K562 (cell line): Measurements from ENCODE around the gene MMAB. TPM values are rescaled to one million over a fixed set of nuclear protein-coding genes. Genes with fewer than 3 reads are reported as not detected.

Experiments used
- CREB5 ChIP-seq: fragments of 250-450 bp; sonication (Bioruptor Pico); IDR thresholded peaks from 2 replicates; pipeline ENCODE4 v1.5.0; 2020; ENCODE audit warnings: mild to moderate bottlenecking
- CTCFL ChIP-seq: IDR thresholded peaks from 2 replicates; pipeline ENCODE4 v1.6.1; 2011; ENCODE audit warnings: borderline replicate concordance, low read depth, mild to moderate bottlenecking, moderate library complexity, low read length; ENCODE audit not compliant: insufficient read depth, poor library complexity, severe bottlenecking
- E2F3 ChIP-seq: fragments of 250-450 bp; sonication (Bioruptor Pico); IDR thresholded peaks from 2 replicates; pipeline ENCODE4 v1.4.0; 2020; ENCODE audit warnings: mild to moderate bottlenecking
- EP300 ChIP-seq: IDR thresholded peaks from 2 replicates; pipeline ENCODE4 v1.6.1; 2012; ENCODE audit warnings: low read length, improper control_type of control experiment
- NR2C2 ChIP-seq, 2 experiments: fragments of 200-800 bp in 1 of 2; sonication (Bioruptor generic) in 1 of 2; sonication (generic) in 1 of 2; formaldehyde crosslinking in 1 of 2; IDR thresholded peaks; 2 replicates each; pipeline versions ENCODE4 v1.6.1 to v1.8.0; 2016 to 2022; ENCODE audit warnings: mild to moderate bottlenecking in 1 of 2, missing compliant biosample characterization in 1 of 2, missing genetic modification characterization in 1 of 2, missing genetic modification reagents in 1 of 2
- REST ChIP-seq, 2 experiments: fragments of 450-650 bp; formaldehyde crosslinking in 1 of 2; IDR thresholded peaks; 2 replicates each; pipeline versions ENCODE4 v1.4.0 to v1.6.1; 2014 to 2020; ENCODE audit warnings: mild to moderate bottlenecking in 2 of 2, borderline replicate concordance in 1 of 2, low read depth in 1 of 2
- SFPQ ChIP-seq: fragments of 200-400 bp; formaldehyde crosslinking; IDR thresholded peaks from 2 replicates; pipeline ENCODE4 v1.6.1; 2017; ENCODE audit warnings: mild to moderate bottlenecking, low read depth, low read length, moderate library complexity
- SP2 ChIP-seq: IDR thresholded peaks from 2 replicates; pipeline ENCODE4 v1.6.1; 2011; ENCODE audit warnings: mild to moderate bottlenecking, low read depth, low read length, moderate library complexity; ENCODE audit not compliant: poor library complexity, severe bottlenecking; ENCODE audit errors: extremely low read depth
- SREBF1 ChIP-seq: fragments of 150-350 bp; IDR thresholded peaks from 2 replicates; pipeline ENCODE4 v1.6.1; 2014; ENCODE audit warnings: antibody characterized with exemption, low read depth, low read length, borderline replicate concordance
- TRIM24 ChIP-seq, 2 experiments: fragments of 450-650 bp; IDR thresholded peaks; 2 replicates each; pipeline ENCODE4 v1.6.1; 2016
- ZNF740 ChIP-seq, 3 experiments: fragments of 200-800 bp in 1 of 3; sonication (Bioruptor generic) in 1 of 3; sonication (generic) in 1 of 3; formaldehyde crosslinking in 1 of 3; IDR thresholded peaks; 2 replicates each; pipeline versions ENCODE4 v1.6.1 to v1.8.0; 2016 to 2022; ENCODE audit warnings: mild to moderate bottlenecking in 2 of 3, missing compliant biosample characterization in 2 of 3, missing genetic modification characterization in 2 of 3, missing genetic modification reagents in 1 of 3
- polyA plus RNA-seq, 8 experiments: library from polyadenylated mRNA; depleted of rRNA in 4 of 8; stranded (reverse) in 5 of 8; unstranded in 3 of 8; fragments of >200 nt; fragmentation: Nextera tagmentation in 2 of 8; fragmentation: Illumina TruSeq in 1 of 8; extraction: Ambion mirVana in 2 of 8; extraction: Trizol in 1 of 8; gene quantifications; 2 replicates each; pipeline versions ENCODE4 v1.2.1 to v1.2.3, GENCODE V29; 2011 to 2014; ENCODE audit warnings: inconsistent platforms in 1 of 8, missing spikeins in 1 of 8
- total RNA-seq, 7 experiments: library from RNA; depleted of rRNA in 6 of 7; stranded (reverse); fragments of >200 nt in 6 of 7; fragmentation: Illumina TruSeq in 2 of 7; extraction: Trizol in 2 of 7; gene quantifications; 2 replicates each; pipeline versions ENCODE4 v1.2.1 to v1.2.3, GENCODE V29; 2011 to 2021; ENCODE audit warnings: low replicate concordance in 1 of 7

The MMAB gene
- total and polyA plus RNA-seq, 9 of the 15 experiments (the other 6 are each of a cell fraction or from before 2014, with no cell fraction given), result 9.5 to 76.1 (median 46.2) TPM

GRCh38 chr12:109582636-109583035 lies 9.3 kb upstream of the MMAB start (continued):
- TF ChIP-seq ZNF740 (CRISPR knock-in tag; IDR thresholded peaks at IDR 0.05) (no peak), ZNF740 (tag; IDR thresholded peaks at IDR 0.05) (no peak), CREB5 (CRISPR knock-in tag) (no peak), CTCFL (peak; percentile 23), NR2C2 (CRISPR knock-in tag; IDR thresholded peaks at IDR 0.05) (no peak), NR2C2 (tag; IDR thresholded peaks at IDR 0.05) (no peak), SFPQ (no peak), EP300 (no peak), TRIM24 (IDR thresholded peaks at IDR 0.05) (no peak), E2F3 (CRISPR knock-in tag) (no peak), SP2 (no peak), REST (IDR thresholded peaks at IDR 0.05; ENCODE audit: borderline replicate concordance) (no peak), REST (CRISPR knock-in tag; IDR thresholded peaks at IDR 0.05; ENCODE audit: low read depth) (no peak), SREBF1 (no peak)
